Thyroid gland (tissue), 4 donors: ENCODE measurements around the gene TMEM267. TPM values are rescaled to one million over a fixed set of nuclear protein-coding genes. Genes with fewer than 3 reads are reported as not detected.

Experiments
- DNase-seq, 2 donors: peaks; one replicate each; pipeline ENCODE4 v3.0.0-alpha.2; 2019
- H3K27ac ChIP-seq, 3 donors: fragments of 200-600 bp; sonication (generic); 1 replicate in 2 of 3; 2 replicates in 1 of 3; pipeline ENCODE4 v1.5.1; 2016 to 2019; ENCODE audit warnings: mild to moderate bottlenecking in 1 of 3, moderate library complexity in 1 of 3
- H3K27me3 ChIP-seq: fragments of 200-600 bp; sonication (generic); one replicate; pipeline ENCODE4 v1.5.1; 2019
- H3K36me3 ChIP-seq, 2 donors: fragments of 200-600 bp; sonication (generic); one replicate each; pipeline ENCODE4 v1.5.1; 2016 to 2019
- H3K4me1 ChIP-seq, 2 donors: fragments of 200-600 bp; sonication (generic); one replicate each; pipeline ENCODE4 v1.5.1; 2017 to 2019
- H3K4me3 ChIP-seq, 3 donors: fragments of 200-600 bp; sonication (generic); replicated peaks in 1 of 3; 1 replicate in 2 of 3; 2 replicates in 1 of 3; pipeline ENCODE4 v1.5.1; 2016; ENCODE audit warnings: mild to moderate bottlenecking in 1 of 3
- H3K9me3 ChIP-seq: fragments of 200-600 bp; sonication (generic); one replicate; pipeline ENCODE4 v1.5.1; 2017
- POLR2A ChIP-seq, 2 donors: fragments of 450-650 bp; IDR thresholded peaks; one replicate each; pipeline ENCODE4 v1.6.1; 2017; ENCODE audit warnings: antibody characterized with exemption in 2 of 2, mild to moderate bottlenecking in 2 of 2, moderate library complexity in 1 of 2
- WGBS, 2 donors: methylation state at CpG; one replicate each; pipeline ENCODE4 v1.1.5; 2017; 5-methylcytosine and 5-hydroxymethylcytosine counted together
- intact Hi-C: fragments of 100-400 bp; cut with DNase I; formaldehyde crosslinking; loops from one replicate; pipeline ENCODE4 v1.15.1; 2023
- total RNA-seq, 4 donors: library from RNA; depleted of rRNA; stranded (reverse); fragments of >200 nt; gene quantifications; one replicate each; pipeline ENCODE4 v1.2.3, GENCODE V29; 2016
- TF ChIP-seq, protein P1 (sequence below), 6 experiments: fragments of 200-600 bp in 3 of 6; fragments of 450-650 bp in 3 of 6; sonication (generic) in 3 of 6; IDR thresholded peaks; one replicate each; pipeline ENCODE4 v1.5.1; 2016 to 2019; ENCODE audit warnings: antibody characterized with exemption in 6 of 6, mild to moderate bottlenecking in 2 of 6, inconsistent platforms in 1 of 6, moderate library complexity in 1 of 6

The TMEM267 gene
- total RNA-seq, 4 donors from 2014 or later: 24.6 to 40.4 (median 29.2) TPM

DNA sequence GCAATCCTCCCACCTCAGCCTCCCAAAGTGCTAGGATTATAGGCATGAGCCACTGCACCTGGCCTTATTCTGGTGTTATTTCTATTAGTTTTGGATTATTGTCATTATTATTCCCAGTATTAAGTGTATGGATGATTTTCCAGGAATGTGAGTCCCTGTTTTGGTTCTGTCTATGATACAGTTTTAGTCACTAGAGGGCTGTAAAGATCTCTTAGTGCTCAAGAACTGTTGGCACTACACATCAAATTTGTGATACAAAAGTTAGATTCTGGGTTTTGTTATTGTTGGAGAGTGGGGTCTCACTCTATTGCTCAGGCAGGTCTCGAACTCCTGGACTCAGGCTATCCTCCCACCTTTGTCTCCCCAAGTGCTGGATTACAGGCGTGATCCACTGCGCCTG is 83.6 kb downstream of the TMEM267 start:
- WGBS, 2 donors: 60 to 65% methylated on average over 3 of the region's 3 CpGs
- H3K4me1 ChIP-seq: no peaks in the 10 kb centered on the region
- TF ChIP-seq POLR2A (IDR thresholded peaks at IDR 0.05): no peak
- TF ChIP-seq, protein P1, sequence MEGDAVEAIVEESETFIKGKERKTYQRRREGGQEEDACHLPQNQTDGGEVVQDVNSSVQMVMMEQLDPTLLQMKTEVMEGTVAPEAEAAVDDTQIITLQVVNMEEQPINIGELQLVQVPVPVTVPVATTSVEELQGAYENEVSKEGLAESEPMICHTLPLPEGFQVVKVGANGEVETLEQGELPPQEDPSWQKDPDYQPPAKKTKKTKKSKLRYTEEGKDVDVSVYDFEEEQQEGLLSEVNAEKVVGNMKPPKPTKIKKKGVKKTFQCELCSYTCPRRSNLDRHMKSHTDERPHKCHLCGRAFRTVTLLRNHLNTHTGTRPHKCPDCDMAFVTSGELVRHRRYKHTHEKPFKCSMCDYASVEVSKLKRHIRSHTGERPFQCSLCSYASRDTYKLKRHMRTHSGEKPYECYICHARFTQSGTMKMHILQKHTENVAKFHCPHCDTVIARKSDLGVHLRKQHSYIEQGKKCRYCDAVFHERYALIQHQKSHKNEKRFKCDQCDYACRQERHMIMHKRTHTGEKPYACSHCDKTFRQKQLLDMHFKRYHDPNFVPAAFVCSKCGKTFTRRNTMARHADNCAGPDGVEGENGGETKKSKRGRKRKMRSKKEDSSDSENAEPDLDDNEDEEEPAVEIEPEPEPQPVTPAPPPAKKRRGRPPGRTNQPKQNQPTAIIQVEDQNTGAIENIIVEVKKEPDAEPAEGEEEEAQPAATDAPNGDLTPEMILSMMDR (IDR thresholded peaks at IDR 0.05): peak in 4 of 6 experiments; percentile 13 to 56 (median 44)
- no peak for DNase-seq
- no peak overlapping the region for H3K4me3 ChIP-seq
- H3K36me3 ChIP-seq: no peaks in the 10 kb centered on the region
- no peaks in the 10 kb centered on the region for H3K9me3 ChIP-seq
- H3K27me3 ChIP-seq: no peaks in the 10 kb centered on the region
- intact Hi-C loops: no loop called here
- no peak overlapping the region for H3K27ac ChIP-seq

- H3K27ac ChIP-seq: peak overlapping the region; percentile 64 to 90 (median 79)
Observed at GRCh38 chr5:43396762-43397304, 86.8 kb downstream of the TMEM267 start.

More at GRCh38 chr5:43396762-43397304, 86.8 kb downstream of the TMEM267 start:
- peak overlapping the region; percentile 27 to 33 (median 30) for H3K4me3 ChIP-seq
- no peaks in the 10 kb centered on the region for H3K27me3 ChIP-seq
- peak; percentile 85 to 87 for DNase-seq
- intact Hi-C loops: loop anchor here (5.0 kb wide), 1 partner anchor 85 kb away; the partner anchor contains the start of gene TMEM267
- TF ChIP-seq, protein P1 (IDR thresholded peaks at IDR 0.05): peak in 1 of 6 experiments; percentile 6
- peak in 1 of 2 donors; percentile 80 for TF ChIP-seq POLR2A (IDR thresholded peaks at IDR 0.05)
- H3K4me1 ChIP-seq: no peaks in the 10 kb centered on the region
- no peaks in the 10 kb centered on the region for H3K9me3 ChIP-seq
- no peaks in the 10 kb centered on the region for H3K36me3 ChIP-seq
- 3 to 4% methylated on average over 45 to 53 of the region's 53 CpGs for WGBS, 2 donors

Other genes starting within 250 kb of the TMEM267 start
- 10 to 100 TPM; 33.5 to 58.7 (median 44.1) TPM for gene HMGCS1, start 170.5 kb downstream of the TMEM267 start, total RNA-seq
- 10 to 100 TPM; 21.5 to 44.7 (median 32.7) TPM for gene CCL28, start 71.5 kb downstream of the TMEM267 start, total RNA-seq
- gene C5orf34, start 31.3 kb upstream of the TMEM267 start, total RNA-seq: 1 to 10 TPM in 3 of 4 donors, under 1 TPM in 1; 0.42 to 2.1 (median 1.6) TPM
- gene PAIP1, start 73.2 kb upstream of the TMEM267 start, total RNA-seq: 100 to 1,000 TPM in 1 of 4 donors, 10 to 100 TPM in 3; 84.5 to 105 (median 98.5) TPM
- 100 to 1,000 TPM in 2 of 4 donors, 10 to 100 TPM in 2; 95.7 to 125 (median 104) TPM for gene NNT, start 119.3 kb upstream of the TMEM267 start, total RNA-seq